ENCODE results near the gene PBXIP1. TPM values are rescaled to one million over a fixed set of nuclear protein-coding genes. Genes with fewer than 3 reads are reported as not detected.
A peak's percentile ranks its signal among the peaks of the same experiment; 100 is the strongest.

The PBXIP1 gene
- polyA plus RNA-seq, 3 donors = 23.1 to 31.7 (median 24.0) TPM

GRCh38 chr1:154951901-154952657, 3.8 kb downstream of the PBXIP1 start:
- peaks cover 36% of the 10 kb centered on the region for H4K20me1 ChIP-seq (ENCODE audit: insufficient read depth, low read length)

GRCh38 chr1:154948079-154948478, 7.8 kb downstream of the PBXIP1 start:
- no peak for TF ChIP-seq CTCF (IDR thresholded peaks at IDR 0.05)
- H2AFZ ChIP-seq (ENCODE audit: insufficient read depth, low read depth, low read length, poor library complexity, severe bottlenecking) = no peak overlapping the region
- no peaks in the 10 kb centered on the region for H3K27me3 ChIP-seq (ENCODE audit: control insufficient read depth in 2 of 2, insufficient read depth in 2 of 2, low read length in 2 of 2)
- 98% methylated on average over 10 of the region's 11 CpGs for WGBS (ENCODE audit: insufficient coverage)
- H3K4me1 ChIP-seq (ENCODE audit: control insufficient read depth in 1 of 2, insufficient read depth in 2 of 2, low read length in 2 of 2) = peaks cover 21 to 30% of the 10 kb centered on the region in 2 donors
- no peak overlapping the region for H3K27ac ChIP-seq (ENCODE audit: low read depth in 1 of 2, low read length in 2 of 2)
- no peak overlapping the region for H3K4me3 ChIP-seq (replicated peaks in 1 of 3; ENCODE audit: low read depth in 2 of 3, low read length in 3 of 3)
- no peak overlapping the region for H3K4me2 ChIP-seq (replicated peaks; ENCODE audit: extremely low read depth, low read length, poor library complexity, severe bottlenecking)
- Mint-ChIP-seq H3K27me3 (ENCODE audit: low read depth in 3 of 3) (peaks cover 0 to 4% (median 0%) of the 10 kb centered on the region in 3 donors), H3K36me3 (peaks cover 48 to 66% of the 10 kb centered on the region in 2 donors), H3K9me3 (no peaks in the 10 kb centered on the region), H3K4me3 (no peak overlapping the region), H3K4me1 (peaks cover 34% of the 10 kb centered on the region), H3K27ac (no peak overlapping the region)
- intact Hi-C loops (cut with micrococcal nuclease) = no loop called here
- H4K20me1 ChIP-seq (ENCODE audit: insufficient read depth, low read length) = peaks cover 18% of the 10 kb centered on the region
- peaks cover 44 to 65% of the 10 kb centered on the region in 2 donors for H3K36me3 ChIP-seq (replicated peaks in 1 of 2; ENCODE audit: control insufficient read depth in 1 of 2, insufficient read depth in 2 of 2, low read length in 2 of 2)
- DNase-seq = no peak
- no peaks in the 10 kb centered on the region for H3K9me3 ChIP-seq (replicated peaks in 1 of 2; ENCODE audit: control insufficient read depth in 1 of 2, insufficient read depth in 1 of 2, low read length in 2 of 2)
- no peak overlapping the region for H3K9ac ChIP-seq (ENCODE audit: insufficient read depth, low read length, poor library complexity, severe bottlenecking)
- H3K79me2 ChIP-seq (ENCODE audit: insufficient read depth, low read length) = peaks cover 7% of the 10 kb centered on the region

More at GRCh38 chr1:154951901-154952657, 3.8 kb downstream of the PBXIP1 start:
- Histone ChIP-seq H2AFZ (ENCODE audit: insufficient read depth, low read depth, low read length, poor library complexity, severe bottlenecking) (no peak overlapping the region), H3K9ac (ENCODE audit: insufficient read depth, low read length, poor library complexity, severe bottlenecking) (peak overlapping the region; percentile 15), H3K27me3 (ENCODE audit: control insufficient read depth in 2 of 2, insufficient read depth in 2 of 2, low read length in 2 of 2) (no peaks in the 10 kb centered on the region), H3K27ac (ENCODE audit: low read depth in 1 of 2, low read length in 2 of 2) (no peak overlapping the region), H3K4me3 (replicated peaks in 1 of 3; ENCODE audit: low read depth in 2 of 3, low read length in 3 of 3) (no peak overlapping the region), H3K9me3 (replicated peaks in 1 of 2; ENCODE audit: control insufficient read depth in 1 of 2, insufficient read depth in 1 of 2, low read length in 2 of 2) (no peaks in the 10 kb centered on the region), H3K4me2 (replicated peaks; ENCODE audit: extremely low read depth, low read length, poor library complexity, severe bottlenecking) (no peak overlapping the region), H3K36me3 (replicated peaks in 1 of 2; ENCODE audit: control insufficient read depth in 1 of 2, insufficient read depth in 2 of 2, low read length in 2 of 2) (peaks cover 29 to 40% of the 10 kb centered on the region in 2 donors), H3K79me2 (ENCODE audit: insufficient read depth, low read length) (peaks cover 31% of the 10 kb centered on the region), H3K4me1 (ENCODE audit: control insufficient read depth in 1 of 2, insufficient read depth in 2 of 2, low read length in 2 of 2) (peaks cover 29 to 45% of the 10 kb centered on the region in 2 donors)
- Mint-ChIP-seq H3K36me3 (peaks cover 32 to 44% of the 10 kb centered on the region in 2 donors), H3K4me1 (peaks cover 52% of the 10 kb centered on the region), H3K4me3 (no peak overlapping the region), H3K27ac (peak overlapping the region in 1 of 7 donors; percentile 82), H3K9me3 (no peaks in the 10 kb centered on the region), H3K27me3 (ENCODE audit: low read depth in 3 of 3) (peaks cover 0 to 5% (median 1%) of the 10 kb centered on the region in 3 donors)
- TF ChIP-seq CTCF (IDR thresholded peaks at IDR 0.05) = no peak
- intact Hi-C loops (cut with micrococcal nuclease) = no loop called here
- DNase-seq = no peak
- 15% methylated on average over 11 of the region's 15 CpGs for WGBS (ENCODE audit: insufficient coverage)
